Uterus (tissue), 4 donors: ENCODE measurements around the gene TDRD1. TPM values are rescaled to one million over a fixed set of nuclear protein-coding genes. Genes with fewer than 3 reads are reported as not detected.

Experiments
- DNase-seq, 2 donors: peaks; one replicate each; pipeline ENCODE4 v3.0.0-alpha.2; 2019 to 2020
- H3K27ac ChIP-seq, 2 donors: fragments of 200-600 bp; sonication (generic); 1 replicate in 1 of 2; 2 replicates in 1 of 2; pipeline ENCODE4 v1.5.1; 2016 to 2018
- H3K27me3 ChIP-seq, 2 donors: fragments of 200-600 bp; sonication (generic); one replicate each; pipeline ENCODE4 v1.5.1; 2018 to 2019; ENCODE audit warnings: control low read depth in 1 of 2
- H3K36me3 ChIP-seq, 2 donors: fragments of 200-600 bp; sonication (generic); one replicate each; pipeline ENCODE4 v1.5.1; 2019; ENCODE audit warnings: control low read depth in 1 of 2
- H3K4me1 ChIP-seq, 2 donors: fragments of 200-600 bp; sonication (generic); one replicate each; pipeline ENCODE4 v1.5.1; 2018 to 2019; ENCODE audit warnings: control low read depth in 1 of 2
- H3K4me3 ChIP-seq, 2 donors: fragments of 200-600 bp; sonication (generic); 1 replicate in 1 of 2; 2 replicates in 1 of 2; pipeline ENCODE4 v1.5.1; 2018 to 2019; ENCODE audit warnings: mild to moderate bottlenecking in 1 of 2
- H3K9me3 ChIP-seq, 2 donors: fragments of 200-600 bp; sonication (generic); one replicate each; pipeline ENCODE4 v1.5.1; 2019; ENCODE audit warnings: control low read depth in 1 of 2
- POLR2A ChIP-seq, 2 donors: fragments of 450-650 bp; IDR thresholded peaks; one replicate each; pipeline ENCODE4 v1.6.1; 2016; ENCODE audit warnings: antibody characterized with exemption in 2 of 2, mild to moderate bottlenecking in 1 of 2, moderate library complexity in 1 of 2
- intact Hi-C: fragments of 100-400 bp; cut with DNase I; formaldehyde crosslinking; loops from one replicate; pipeline ENCODE4 v1.15.1; 2023; ENCODE audit warnings: low total_unique reads
- total RNA-seq, 4 donors: library from RNA; depleted of rRNA in 3 of 4; stranded (reverse); fragments of >200 nt in 3 of 4; gene quantifications; one replicate each; pipeline versions ENCODE4 v1.1.0 to v1.2.4, GENCODE V29; 2014 to 2023
- TF ChIP-seq, protein P1 (sequence below), 4 experiments: fragments of 200-600 bp in 2 of 4; fragments of 450-650 bp in 2 of 4; sonication (generic) in 2 of 4; IDR thresholded peaks; one replicate each; pipeline ENCODE4 v1.5.1; 2016 to 2019; ENCODE audit warnings: antibody characterized with exemption in 4 of 4, mild to moderate bottlenecking in 2 of 4, moderate library complexity in 1 of 4
- donor health status: DM: yes; HTN: yes; CAD: no.

Gene TDRD1
- total RNA-seq, 4 donors from 2014 or later = 0.49 to 1.5 TPM; not detected in 2

DNA sequence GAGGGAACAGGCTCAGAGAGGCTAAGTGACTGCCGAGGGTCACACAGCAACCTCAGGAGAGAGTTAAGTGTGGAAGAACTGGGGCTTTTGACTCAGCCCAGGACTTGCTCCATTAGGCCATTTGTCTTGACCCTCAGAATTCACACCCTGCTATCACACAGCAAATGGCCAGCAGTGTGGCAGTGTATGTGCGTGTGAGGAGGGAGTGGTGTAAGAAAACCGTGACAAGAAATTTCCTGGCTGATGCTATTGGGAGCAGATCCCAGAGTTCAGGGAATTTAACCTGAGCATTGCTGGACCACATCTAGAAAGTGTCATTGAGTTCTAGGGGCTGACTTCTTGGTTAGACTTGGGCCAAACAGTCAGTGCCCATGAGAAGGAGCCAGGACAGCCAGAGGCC, 78.3 kb downstream of the TDRD1 start:
- Histone ChIP-seq H3K27ac (peak overlapping the region; percentile 17 to 40), H3K27me3 (no peaks in the 10 kb centered on the region), H3K4me3 (no peak overlapping the region), H3K4me1 (peaks cover 0 to 4% of the 10 kb centered on the region in 2 donors), H3K9me3 (no peaks in the 10 kb centered on the region), H3K36me3 (no peaks in the 10 kb centered on the region)
- intact Hi-C loops = no loop called here
- TF ChIP-seq, protein P1, sequence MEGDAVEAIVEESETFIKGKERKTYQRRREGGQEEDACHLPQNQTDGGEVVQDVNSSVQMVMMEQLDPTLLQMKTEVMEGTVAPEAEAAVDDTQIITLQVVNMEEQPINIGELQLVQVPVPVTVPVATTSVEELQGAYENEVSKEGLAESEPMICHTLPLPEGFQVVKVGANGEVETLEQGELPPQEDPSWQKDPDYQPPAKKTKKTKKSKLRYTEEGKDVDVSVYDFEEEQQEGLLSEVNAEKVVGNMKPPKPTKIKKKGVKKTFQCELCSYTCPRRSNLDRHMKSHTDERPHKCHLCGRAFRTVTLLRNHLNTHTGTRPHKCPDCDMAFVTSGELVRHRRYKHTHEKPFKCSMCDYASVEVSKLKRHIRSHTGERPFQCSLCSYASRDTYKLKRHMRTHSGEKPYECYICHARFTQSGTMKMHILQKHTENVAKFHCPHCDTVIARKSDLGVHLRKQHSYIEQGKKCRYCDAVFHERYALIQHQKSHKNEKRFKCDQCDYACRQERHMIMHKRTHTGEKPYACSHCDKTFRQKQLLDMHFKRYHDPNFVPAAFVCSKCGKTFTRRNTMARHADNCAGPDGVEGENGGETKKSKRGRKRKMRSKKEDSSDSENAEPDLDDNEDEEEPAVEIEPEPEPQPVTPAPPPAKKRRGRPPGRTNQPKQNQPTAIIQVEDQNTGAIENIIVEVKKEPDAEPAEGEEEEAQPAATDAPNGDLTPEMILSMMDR (IDR thresholded peaks at IDR 0.05) = no peak
- no peak for TF ChIP-seq POLR2A (IDR thresholded peaks at IDR 0.05)
- DNase-seq = no peak

DNA sequence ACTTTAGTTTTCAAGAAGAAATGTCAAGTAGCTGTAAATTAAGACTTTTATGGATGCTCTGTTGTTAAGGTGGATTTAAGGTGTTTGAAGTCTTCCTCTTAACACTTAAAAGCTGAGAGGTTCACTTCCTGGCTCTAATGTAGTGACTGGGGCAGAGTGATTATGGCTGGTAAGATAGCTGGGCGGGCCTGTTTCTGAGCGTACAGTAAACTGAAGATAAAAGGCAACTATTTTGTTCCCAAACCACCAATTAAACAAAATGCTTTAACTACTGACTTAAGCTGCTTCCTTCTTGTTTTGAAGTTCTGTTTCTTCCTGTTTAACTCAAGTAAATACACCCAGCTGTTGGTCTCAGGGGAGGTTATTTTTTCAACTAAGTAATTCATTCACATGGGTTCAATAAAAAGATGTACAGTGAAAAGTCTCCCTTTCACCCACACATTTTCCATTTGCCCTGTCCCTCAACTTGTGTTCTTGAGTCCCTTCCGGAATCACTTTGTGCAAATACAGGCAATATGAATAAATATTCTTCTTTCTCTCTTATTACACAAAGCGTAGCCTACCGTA, 79.2 kb downstream of the TDRD1 start:
- Histone ChIP-seq H3K27ac (peak overlapping the region; percentile 17 to 40), H3K36me3 (no peaks in the 10 kb centered on the region), H3K4me3 (no peak overlapping the region), H3K9me3 (no peaks in the 10 kb centered on the region), H3K4me1 (peaks cover 0 to 4% of the 10 kb centered on the region in 2 donors), H3K27me3 (no peaks in the 10 kb centered on the region)
- intact Hi-C loops = no loop called here
- TF ChIP-seq POLR2A (IDR thresholded peaks at IDR 0.05) = no peak
- TF ChIP-seq, protein P1 (IDR thresholded peaks at IDR 0.05) = no peak
- no peak for DNase-seq

DNA sequence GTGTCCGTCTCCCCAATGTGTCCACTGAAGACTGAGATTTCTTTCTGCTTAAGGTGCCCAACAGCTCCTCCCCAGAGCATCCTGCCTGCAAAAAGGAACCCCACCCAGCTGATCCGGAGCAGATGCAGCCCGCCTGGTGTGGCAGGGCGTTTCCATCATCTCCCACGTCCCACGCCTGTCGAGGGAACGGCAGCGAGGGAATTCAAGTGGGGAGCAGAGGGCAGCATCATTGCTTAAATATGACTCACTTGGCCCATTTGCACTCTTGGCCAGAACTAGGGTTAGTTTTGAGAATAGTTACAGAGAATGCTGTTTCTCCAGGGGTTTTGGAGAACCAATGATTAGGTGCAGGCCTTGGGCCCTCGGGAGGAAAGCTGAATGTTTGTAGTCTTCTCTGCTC, 80.7 kb downstream of the TDRD1 start:
- peak; percentile 53 to 72 for DNase-seq
- TF ChIP-seq, protein P1 (IDR thresholded peaks at IDR 0.05) = no peak
- TF ChIP-seq POLR2A (IDR thresholded peaks at IDR 0.05) = no peak
- H3K9me3 ChIP-seq = no peaks in the 10 kb centered on the region
- H3K36me3 ChIP-seq = no peaks in the 10 kb centered on the region
- intact Hi-C loops = no loop called here
- peaks cover 0 to 4% of the 10 kb centered on the region in 2 donors for H3K4me1 ChIP-seq
- no peaks in the 10 kb centered on the region for H3K27me3 ChIP-seq
- H3K4me3 ChIP-seq = no peak overlapping the region
- H3K27ac ChIP-seq = peak overlapping the region; percentile 25 to 50

DNA sequence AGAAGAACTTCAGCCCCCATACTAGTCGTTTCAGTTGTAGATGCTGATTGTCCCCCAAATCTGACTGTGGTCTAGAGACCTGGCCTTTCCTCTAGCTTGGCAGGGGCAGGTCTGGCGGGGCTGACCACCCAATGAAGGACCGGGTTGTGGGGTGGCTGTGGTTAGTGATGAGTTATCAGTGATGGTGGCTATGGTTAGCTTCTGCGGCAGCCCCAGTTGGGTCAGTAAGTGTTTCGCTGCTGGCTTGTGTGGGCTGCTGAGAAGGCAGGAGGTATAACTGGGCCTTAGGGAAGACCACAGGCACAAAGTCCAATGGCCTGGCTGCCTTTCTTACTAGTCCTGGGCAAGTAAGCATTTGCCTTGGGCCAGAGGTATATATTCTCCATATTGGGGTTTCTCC, 81.2 kb downstream of the TDRD1 start:
- no peak for DNase-seq
- TF ChIP-seq, protein P1 (IDR thresholded peaks at IDR 0.05) = no peak
- H3K36me3 ChIP-seq = no peaks in the 10 kb centered on the region
- H3K9me3 ChIP-seq = no peaks in the 10 kb centered on the region
- H3K27ac ChIP-seq = peak overlapping the region; percentile 25 to 50
- H3K4me3 ChIP-seq = no peak overlapping the region
- H3K27me3 ChIP-seq = no peaks in the 10 kb centered on the region
- H3K4me1 ChIP-seq = peaks cover 0 to 4% of the 10 kb centered on the region in 2 donors
- intact Hi-C loops = no loop called here

DNA sequence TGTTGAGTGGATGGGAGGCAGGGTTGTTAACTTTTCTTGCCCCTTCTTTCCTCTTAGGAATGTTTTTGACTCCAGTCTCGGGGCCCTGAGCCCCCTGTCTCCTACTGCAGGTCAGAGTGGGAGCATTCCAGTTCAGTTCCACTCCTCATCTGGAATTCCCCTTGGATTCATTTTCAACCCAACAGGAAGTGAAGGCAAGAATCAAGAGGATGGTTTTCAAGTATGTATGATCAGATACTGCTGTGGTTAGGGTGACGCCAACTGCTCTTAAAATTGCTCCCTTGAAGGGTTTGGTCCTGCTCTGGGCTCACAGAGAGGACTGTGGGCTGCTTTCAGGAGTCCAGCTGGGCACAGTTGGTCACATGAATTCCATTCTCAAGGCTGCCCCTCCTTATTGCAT, 81.9 kb downstream of the TDRD1 start:
- no peaks in the 10 kb centered on the region for H3K27me3 ChIP-seq
- no peak for TF ChIP-seq POLR2A (IDR thresholded peaks at IDR 0.05)
- TF ChIP-seq, protein P1 (IDR thresholded peaks at IDR 0.05) = no peak
- H3K4me3 ChIP-seq = no peak overlapping the region
- H3K36me3 ChIP-seq = no peaks in the 10 kb centered on the region
- intact Hi-C loops = no loop called here
- DNase-seq = no peak
- no peak overlapping the region for H3K27ac ChIP-seq
- H3K9me3 ChIP-seq = no peaks in the 10 kb centered on the region
- H3K4me1 ChIP-seq = peaks cover 0 to 4% of the 10 kb centered on the region in 2 donors
